GM18861 (cell line): Measurements from ENCODE around the gene RETNLB.

Experiments
- ATAC-seq: cut with Tn5 transposase; IDR thresholded peaks from one replicate; pipeline ENCODE4 v1.9.1; 2021; ENCODE audit not compliant: unreplicated experiment

Gene RETNLB, protein sequence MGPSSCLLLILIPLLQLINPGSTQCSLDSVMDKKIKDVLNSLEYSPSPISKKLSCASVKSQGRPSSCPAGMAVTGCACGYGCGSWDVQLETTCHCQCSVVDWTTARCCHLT

DNA sequence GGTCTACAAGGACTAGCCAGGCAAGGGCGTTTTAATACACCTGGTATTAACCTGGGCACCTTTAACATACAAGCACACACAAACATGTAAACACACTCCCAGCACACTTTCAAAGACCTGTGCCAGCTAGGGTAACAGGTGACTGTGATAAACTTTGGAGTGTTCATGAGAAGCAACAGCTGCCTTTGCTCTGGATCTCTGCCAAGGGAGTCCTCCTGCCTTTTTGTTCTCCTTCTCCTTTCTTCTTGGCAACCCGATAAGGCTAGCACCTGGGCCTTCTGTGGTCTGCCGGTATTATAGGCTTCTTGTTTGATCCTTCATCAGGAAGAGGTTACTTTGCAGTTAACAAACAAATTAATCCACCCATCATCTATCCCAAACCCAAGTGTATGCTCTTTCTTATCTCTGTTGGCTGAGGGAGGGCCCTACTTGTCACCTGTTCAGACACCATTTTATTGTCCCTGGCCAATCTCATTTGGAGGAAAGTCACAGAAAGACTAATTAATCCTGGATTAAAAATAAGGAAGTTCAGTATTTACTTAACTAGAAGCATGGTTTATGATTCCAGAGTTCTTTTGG is at the start of gene RETNLB:
Gene RETNLB, minus strand, starts transcription at position 7 of the 579 bp plus-strand sequence. CDS start 225 bp downstream, outside the sequence.
- ATAC-seq = no peak

- no peak for ATAC-seq
These were observed 49.1 kb upstream of the RETNLB start for GRCh38 chr3:108806316-108806715.

GRCh38 chr3:108804966-108805365 is 47.8 kb upstream of the RETNLB start:
- ATAC-seq = no peak

DNA sequence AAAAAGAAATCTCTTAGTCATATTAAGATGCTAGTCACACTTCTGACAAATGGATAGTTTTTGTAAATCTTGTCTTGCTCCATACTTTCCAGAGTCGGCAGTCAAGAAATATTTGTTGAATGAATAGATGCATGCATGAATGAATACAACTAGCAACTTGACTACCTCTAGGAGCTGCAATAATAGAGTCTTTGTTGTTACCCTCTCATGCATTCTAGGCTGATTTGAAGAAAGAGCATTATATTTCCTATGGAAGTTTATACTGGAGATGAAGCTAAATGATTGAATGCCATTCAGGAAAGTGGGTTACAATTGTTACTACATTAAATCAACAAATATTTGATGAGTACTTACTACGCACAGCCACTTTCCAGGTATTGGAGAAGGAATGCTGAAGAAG is 47.2 kb upstream of the RETNLB start:
- no peak for ATAC-seq

GRCh38 chr3:108791473-108791872 is 34.3 kb upstream of the RETNLB start:
- no peak for ATAC-seq

DNA sequence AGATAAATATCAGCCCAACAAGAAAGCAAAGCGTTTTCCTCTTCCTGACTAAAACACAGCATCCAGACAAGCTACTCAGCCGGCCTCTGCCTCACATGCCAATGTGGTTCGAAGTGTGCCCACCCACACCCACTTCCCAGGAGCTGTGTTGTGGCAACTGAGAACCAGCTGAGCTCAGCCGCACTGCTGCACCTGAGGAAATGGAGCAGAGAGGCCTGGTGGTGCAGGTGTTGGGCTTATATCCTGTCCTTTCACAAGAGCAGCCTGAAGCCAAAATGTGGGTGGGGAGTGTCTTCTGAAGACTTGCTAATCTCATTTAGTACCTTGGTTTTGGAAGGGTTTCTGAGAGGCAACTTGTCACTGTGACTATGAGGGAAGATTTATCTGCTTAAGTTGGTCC is 23.0 kb upstream of the RETNLB start:
- no peak for ATAC-seq

GRCh38 chr3:108779496-108779895 is 22.3 kb upstream of the RETNLB start:
- no peak for ATAC-seq

DNA sequence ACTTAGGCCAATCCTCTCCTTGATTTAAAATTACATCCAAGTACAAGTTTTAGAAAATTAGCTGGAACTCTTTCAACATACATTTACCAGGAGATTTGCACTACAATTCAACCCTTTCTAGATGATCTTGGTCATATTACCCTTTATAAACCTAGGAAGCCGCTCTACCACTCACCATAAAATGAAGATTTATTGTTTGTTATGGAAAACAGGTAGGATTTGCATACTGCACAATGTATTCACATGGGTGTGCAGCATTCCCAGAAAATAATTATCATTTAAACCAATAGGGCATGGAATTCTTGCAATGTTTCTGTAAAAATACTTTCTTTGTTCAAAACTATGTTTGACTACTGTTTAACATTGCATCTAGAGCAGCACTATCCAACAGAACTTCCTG is 18.4 kb upstream of the RETNLB start:
- no peak for ATAC-seq

- ATAC-seq = no peak
These were observed 10.0 kb upstream of the RETNLB start for GRCh38 chr3:108767253-108767652.

- no peak for ATAC-seq
These were observed 1.5 kb downstream of the RETNLB start for GRCh38 chr3:108755686-108756085.

GRCh38 chr3:108744762-108745161 is 12.4 kb downstream of the RETNLB start:
- no peak for ATAC-seq

- ATAC-seq = no peak
These were observed 14.3 kb downstream of the RETNLB start for GRCh38 chr3:108742929-108743328.

DNA sequence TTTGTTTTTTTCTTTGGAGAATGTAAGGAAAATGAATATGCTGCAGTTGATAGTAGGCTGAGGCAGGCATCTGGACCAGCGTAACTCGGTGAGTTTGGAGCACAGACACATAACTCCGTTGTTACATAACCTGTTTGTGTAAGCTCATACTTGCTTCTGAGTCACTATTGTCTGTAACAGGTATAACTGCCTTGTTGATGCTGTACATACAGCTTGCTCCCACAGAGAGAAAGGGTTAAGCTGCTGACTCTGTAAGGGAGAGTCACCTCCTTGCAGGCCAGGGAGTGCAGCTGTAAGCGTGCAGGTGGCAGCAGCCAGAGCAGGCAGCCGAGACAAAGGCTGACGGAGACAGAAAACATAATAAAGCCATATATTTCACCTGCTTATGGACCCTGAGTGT is 20.4 kb downstream of the RETNLB start:
- ATAC-seq = no peak

DNA sequence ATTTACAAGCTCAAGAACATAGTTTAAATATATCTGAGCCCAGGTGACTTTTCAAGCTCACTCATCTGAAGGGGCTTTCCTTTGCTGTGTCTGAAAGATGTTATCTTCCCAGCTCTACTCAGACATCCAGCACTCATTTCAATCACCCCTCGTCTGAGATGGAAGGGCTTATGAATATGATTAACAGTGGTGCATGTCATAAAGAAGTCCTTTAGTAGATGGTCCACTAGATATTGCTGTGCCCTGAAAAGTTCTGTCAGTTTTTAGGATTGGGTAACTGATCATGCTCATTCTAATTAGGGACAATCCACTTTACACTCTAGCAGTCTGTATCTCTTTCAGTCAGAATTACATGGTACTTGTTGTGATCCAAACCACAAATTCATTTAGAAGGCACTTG is 28.3 kb downstream of the RETNLB start:
- no peak for ATAC-seq

- ATAC-seq = no peak
These were observed 29.1 kb downstream of the RETNLB start for GRCh38 chr3:108728105-108728504.

- no peak for ATAC-seq
These were observed 33.1 kb downstream of the RETNLB start for GRCh38 chr3:108724101-108724500.

- ATAC-seq = no peak
These were observed 34.5 kb downstream of the RETNLB start for GRCh38 chr3:108722724-108723123.

GRCh38 chr3:108719178-108719806 is 37.9 kb downstream of the RETNLB start:
- ATAC-seq = no peak

- ATAC-seq = no peak
These were observed 38.8 kb downstream of the RETNLB start for GRCh38 chr3:108718454-108718853.

DNA sequence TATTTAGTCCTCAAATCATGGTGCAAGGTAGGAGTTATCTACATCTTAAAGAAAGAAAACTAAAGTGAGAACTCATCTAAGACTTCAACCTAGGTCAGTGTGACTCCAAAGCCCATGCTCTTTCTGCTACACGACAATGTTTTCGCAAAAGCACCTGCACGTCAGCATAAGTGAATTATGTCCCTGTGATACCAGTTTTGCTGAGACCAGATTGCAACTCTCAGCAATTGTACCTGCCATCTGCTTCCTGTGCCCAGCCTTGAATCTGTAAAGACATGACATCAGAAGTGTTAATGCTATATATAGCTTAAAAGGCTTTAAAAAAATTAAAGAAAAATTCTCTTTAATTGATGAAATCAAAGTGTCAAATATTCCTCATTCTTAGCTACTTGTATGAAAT is 43.4 kb downstream of the RETNLB start:
- no peak for ATAC-seq

GRCh38 chr3:108713009-108713516 is 44.1 kb downstream of the RETNLB start:
- no peak for ATAC-seq
